A673 (cell line): ENCODE data around the gene SHISA2. TPM values are rescaled to one million over a fixed set of nuclear protein-coding genes. Genes with fewer than 3 reads are reported as not detected.
"Not testable (repeated sequence)": the region's sequence is repeated elsewhere in the genome, so short reads cannot be mapped to it uniquely, and the experiment has no call there.

Experiments used
- Bru-seq: library from RNA; stranded (reverse); fragments of 400-500 nt; gene quantifications from one replicate; lab custom pipeline; 2021; lab: Mats Ljungman, UMichigan
- BruChase-seq, 2 experiments: library from RNA; stranded (reverse); fragments of 400-500 nt; gene quantifications; one replicate each; lab custom pipeline; 2021; lab: Mats Ljungman, UMichigan
- BruUV-seq: library from RNA; stranded (reverse); fragments of 400-500 nt; replicated peaks from 2 replicates; lab custom pipeline; 2021; lab: Mats Ljungman, UMichigan
- CTCF ChIA-PET: fragments of 300-600 bp; sonication (Branson Sonifier 250); formaldehyde crosslinking; loops from one replicate; lab custom pipeline; 2022; ENCODE audit warnings: antibody characterized with exemption; lab: Charles Lee
- POLR2A ChIA-PET: fragments of 300-600 bp; sonication (Branson Sonifier 250); formaldehyde crosslinking; loops from one replicate; lab custom pipeline; 2022; ENCODE audit warnings: antibody characterized with exemption; ENCODE audit not compliant: low non-redundant PET; lab: Charles Lee
- DNase-seq: peaks from one replicate; pipeline ENCODE4 v3.0.0-alpha.2; 2015; ENCODE audit warnings: low spot score
- H3K27ac ChIP-seq: fragments of 200-600 bp; sonication (generic); 2 replicates; pipeline ENCODE4 v1.5.1; 2016; ENCODE audit warnings: mixed run types, low read depth, mild to moderate bottlenecking, mixed read lengths, antibody characterized with exemption, low read length; ENCODE audit not compliant: poor library complexity, severe bottlenecking
- H3K27me3 ChIP-seq: fragments of 200-600 bp; sonication (generic); replicated peaks from 2 replicates; pipeline ENCODE4 v1.6.1; 2017; ENCODE audit warnings: mixed run types, low read depth, mild to moderate bottlenecking, mixed read lengths, antibody characterized with exemption, low read length; ENCODE audit not compliant: insufficient read depth, poor library complexity
- H3K36me3 ChIP-seq: fragments of 200-600 bp; sonication (generic); 2 replicates; pipeline ENCODE4 v1.6.1; 2016; ENCODE audit warnings: mixed run types, mild to moderate bottlenecking, mixed read lengths, antibody characterized with exemption, low read length; ENCODE audit not compliant: insufficient read depth, poor library complexity, severe bottlenecking
- H3K4me1 ChIP-seq: fragments of 200-600 bp; sonication (generic); 2 replicates; pipeline ENCODE4 v1.6.1; 2017; ENCODE audit warnings: mixed run types, mild to moderate bottlenecking, mixed read lengths, antibody characterized with exemption, low read length; ENCODE audit not compliant: insufficient read depth, poor library complexity, severe bottlenecking
- H3K4me3 ChIP-seq: fragments of 200-600 bp; sonication (generic); 2 replicates; pipeline ENCODE4 v1.5.1; 2016; ENCODE audit warnings: low read depth, mixed run types, mild to moderate bottlenecking, mixed read lengths, low read length; ENCODE audit not compliant: poor library complexity, severe bottlenecking
- H3K9me3 ChIP-seq: fragments of 200-600 bp; sonication (generic); 2 replicates; pipeline ENCODE4 v1.6.1; 2016; ENCODE audit warnings: mixed run types, low read depth, mild to moderate bottlenecking, mixed read lengths, antibody characterized with exemption, low read length; ENCODE audit not compliant: poor library complexity, severe bottlenecking
- CTCF ChIP-seq: fragments of 300-800, 200-600 bp; sonication (generic); conservative IDR thresholded peaks from 2 replicates; pipeline ENCODE4 v1.5.1; 2017; ENCODE audit warnings: low read depth, mild to moderate bottlenecking, antibody characterized with exemption, low read length, moderate library complexity, mixed read lengths
- EZH2 ChIP-seq: fragments of 200-600 bp; sonication (generic); IDR thresholded peaks from 2 replicates; pipeline ENCODE4 v1.6.1; 2017; ENCODE audit warnings: borderline replicate concordance, low read depth, mild to moderate bottlenecking, mixed read lengths, antibody characterized with exemption, low read length; ENCODE audit not compliant: poor library complexity, severe bottlenecking
- intact Hi-C: fragments of 100-400 bp; cut with micrococcal nuclease; formaldehyde crosslinking; loops from one replicate; pipeline ENCODE4 v1.10.0; 2022; ENCODE audit not compliant: unreplicated experiment
- long read RNA-seq: library from polyadenylated mRNA; stranded (forward); transcript quantifications from one replicate; pipeline ENCODE4 v2.0.0, GENCODE V29; 2022
- total RNA-seq: library from RNA; stranded (reverse); gene quantifications from 2 replicates; pipeline ENCODE4 v1.2.3, GENCODE V29; 2021

Gene SHISA2
- 1.2 and 2.2 TPM in 2 replicates for total RNA-seq
- percentile 45 among the genes with signal in this experiment for Bru-seq, nascent RNA
- percentile 49 among the genes with signal in this experiment for BruChase-seq, experiment 1, labeled RNA remaining after a 2-hour chase
- BruChase-seq, experiment 2, labeled RNA remaining after a 6-hour chase: percentile 48 among the genes with signal in this experiment
- long read RNA-seq, partial matches to known transcripts: 0 of 1 reads
- long read RNA-seq, other reads (novel, unspliced or antisense): 0 of 1 reads

- CTCF ChIA-PET: interaction anchor here (0.6 kb wide), 1 partner anchor 15 kb away, joined by 3 read pairs; no protein-coding TSS in a partner anchor
- peak within 1 kb of the TSS; percentile 48 for H3K4me3 ChIP-seq
- BruUV-seq: no TSS peak
- peak; percentile 65 for DNase-seq
- TF ChIP-seq CTCF (no peak), EZH2 (peak; percentile 38)
- no peak within 1 kb of the TSS for H3K27ac ChIP-seq
- intact Hi-C loops: no loop called here
- no peaks in the 10 kb centered on the region for H3K36me3 ChIP-seq
- POLR2A ChIA-PET: no interaction called here
- H3K9me3 ChIP-seq: no peaks in the 10 kb centered on the region
- H3K4me1 ChIP-seq: peaks cover 19% of the 10 kb centered on the region
- peaks cover 46% of the 10 kb centered on the region for H3K27me3 ChIP-seq
Measured at GRCh38 chr13:26051657-26052311, at the start of gene SHISA2. SHISA2 (minus strand) TSS chr13:26052016; CDS start chr13:26050975, 1,041 bp downstream.

DNA sequence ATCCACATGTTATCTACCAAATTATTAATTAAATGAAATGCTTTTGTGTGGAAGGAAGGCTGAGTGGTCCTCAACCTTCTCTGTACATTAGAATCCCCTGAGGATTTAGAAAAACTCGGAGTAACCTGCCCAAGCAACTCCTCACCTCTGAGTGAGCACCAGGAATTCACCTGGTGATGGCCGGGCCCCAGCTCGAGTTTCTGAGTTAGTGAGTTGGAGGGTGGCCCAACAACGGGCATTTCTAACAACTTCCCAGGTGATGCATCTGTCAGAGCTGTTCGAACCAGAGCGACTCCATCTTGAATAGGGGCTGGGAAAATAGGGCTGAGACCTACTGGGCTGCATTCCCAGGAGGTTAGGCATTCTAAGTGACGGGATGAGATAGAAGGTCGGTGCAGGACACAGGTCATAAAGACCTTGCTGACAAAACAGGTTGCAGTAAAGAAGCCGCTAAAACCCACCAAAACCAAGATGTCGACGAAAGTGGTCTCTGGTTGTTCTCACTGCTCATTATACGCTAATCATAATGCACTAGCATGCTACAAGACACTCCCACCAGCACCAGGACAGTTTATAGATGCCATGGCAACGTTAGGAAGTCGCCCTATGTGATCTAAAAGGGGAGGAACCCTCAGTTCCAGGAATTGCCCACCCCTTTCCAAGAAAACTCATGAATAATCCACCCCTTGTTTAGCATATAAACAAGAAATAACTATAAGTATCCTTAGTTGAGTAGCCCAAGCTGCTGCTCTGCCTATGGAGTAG lies 44.2 kb upstream of the SHISA2 start:
- Histone ChIP-seq H3K4me3 (no peak overlapping the region), H3K27me3 (no peaks in the 10 kb centered on the region), H3K9me3 (no peaks in the 10 kb centered on the region), H3K4me1 (no peaks in the 10 kb centered on the region), H3K36me3 (no peaks in the 10 kb centered on the region), H3K27ac (no peak overlapping the region)
- DNase-seq: no peak
- ChIA-PET CTCF (no interaction called here), POLR2A (no interaction called here)
- intact Hi-C loops: no loop called here
- TF ChIP-seq CTCF (no peak), EZH2 (no peak)
- no TSS peak for BruUV-seq

DNA sequence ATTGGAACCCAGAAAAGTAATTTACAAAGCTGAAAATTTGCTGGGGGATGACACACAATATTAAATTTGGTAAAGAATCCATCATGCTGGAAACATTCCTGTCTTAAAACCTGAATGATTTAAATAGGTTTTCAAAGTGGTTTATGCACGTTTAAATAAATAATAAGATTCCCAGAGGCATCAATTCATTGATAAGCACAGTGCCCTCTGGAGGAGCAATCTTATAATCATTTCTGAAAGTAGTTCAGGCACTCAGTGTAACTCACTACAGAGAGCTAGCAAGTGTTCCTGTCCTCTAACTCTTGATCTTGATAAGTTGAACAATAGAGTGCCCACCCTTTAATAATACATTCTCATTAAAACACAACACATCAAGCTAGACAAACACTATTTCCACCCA lies 43.5 kb upstream of the SHISA2 start:
- no TSS peak for BruUV-seq
- ChIA-PET CTCF (no interaction called here), POLR2A (no interaction called here)
- Histone ChIP-seq H3K36me3 (no peaks in the 10 kb centered on the region), H3K4me1 (no peaks in the 10 kb centered on the region), H3K4me3 (no peak overlapping the region), H3K27me3 (no peaks in the 10 kb centered on the region), H3K9me3 (no peaks in the 10 kb centered on the region), H3K27ac (no peak overlapping the region)
- DNase-seq: no peak
- TF ChIP-seq CTCF: no peak
- TF ChIP-seq EZH2: no peak
- intact Hi-C loops: no loop called here

GRCh38 chr13:26076821-26077220 lies 25.0 kb upstream of the SHISA2 start:
- H3K4me1 ChIP-seq, H3K27ac ChIP-seq, H3K36me3 ChIP-seq, intact Hi-C loops, DNase-seq, H3K27me3 ChIP-seq, BruUV-seq, CTCF ChIA-PET, H3K9me3 ChIP-seq, POLR2A ChIA-PET, H3K4me3 ChIP-seq: not testable (repeated sequence)
